GM12891 (cell line): ENCODE measurements around the gene UQCC2.

ENCODE experiments used
- DNase-seq: peaks from one replicate; pipeline ENCODE4 v3.0.0; 2011; ENCODE audit warnings: low spot score; ENCODE audit not compliant: insufficient read length
- FAIRE-seq: peaks from 2 replicates; lab custom pipeline; 2011; peaks lifted over from hg19 to GRCh38; lab: Jason Lieb, UNC
- PAX5 ChIP-seq: IDR thresholded peaks from 2 replicates; pipeline ENCODE4 v1.6.1; 2011; ENCODE audit warnings: low read length, moderate library complexity, mild to moderate bottlenecking; ENCODE audit not compliant: insufficient read depth, severe bottlenecking
- POLR2A ChIP-seq: IDR thresholded peaks from 2 replicates; pipeline ENCODE4 v1.6.1; 2011; ENCODE audit warnings: low read depth, low read length, control low read depth
- POLR2AphosphoS5 ChIP-seq: IDR thresholded peaks from 2 replicates; pipeline ENCODE4 v1.6.1; 2011; ENCODE audit warnings: low read depth, low read length, control low read depth
- POU2F2 ChIP-seq: IDR thresholded peaks from 2 replicates; pipeline ENCODE4 v1.6.1; 2011; ENCODE audit warnings: low read depth, mild to moderate bottlenecking, control low read depth, low read length, moderate library complexity
- SPI1 ChIP-seq: IDR thresholded peaks from 2 replicates; pipeline ENCODE4 v1.6.1; 2011; ENCODE audit warnings: low read depth, low read length, control low read depth
- TAF1 ChIP-seq: IDR thresholded peaks from 2 replicates; pipeline ENCODE4 v1.6.1; 2011; ENCODE audit warnings: low read depth, low read length, control low read depth

Gene UQCC2

GRCh38 chr6:33710296-33711121 is 991 bp downstream of the UQCC2 start:
- DNase-seq (no peak), FAIRE-seq (peak; percentile 67)

GRCh38 chr6:33709605-33710295 is 1.8 kb downstream of the UQCC2 start:
- DNase-seq (no peak), FAIRE-seq (no peak)
- TF ChIP-seq PAX5 (no peak), POLR2AphosphoS5 (no peak), POU2F2 (no peak), TAF1 (no peak), POLR2A (no peak), SPI1 (no peak)

More at GRCh38 chr6:33710296-33711121, 991 bp downstream of the UQCC2 start:
- TF ChIP-seq SPI1 (no peak), POLR2A (no peak)

DNA sequence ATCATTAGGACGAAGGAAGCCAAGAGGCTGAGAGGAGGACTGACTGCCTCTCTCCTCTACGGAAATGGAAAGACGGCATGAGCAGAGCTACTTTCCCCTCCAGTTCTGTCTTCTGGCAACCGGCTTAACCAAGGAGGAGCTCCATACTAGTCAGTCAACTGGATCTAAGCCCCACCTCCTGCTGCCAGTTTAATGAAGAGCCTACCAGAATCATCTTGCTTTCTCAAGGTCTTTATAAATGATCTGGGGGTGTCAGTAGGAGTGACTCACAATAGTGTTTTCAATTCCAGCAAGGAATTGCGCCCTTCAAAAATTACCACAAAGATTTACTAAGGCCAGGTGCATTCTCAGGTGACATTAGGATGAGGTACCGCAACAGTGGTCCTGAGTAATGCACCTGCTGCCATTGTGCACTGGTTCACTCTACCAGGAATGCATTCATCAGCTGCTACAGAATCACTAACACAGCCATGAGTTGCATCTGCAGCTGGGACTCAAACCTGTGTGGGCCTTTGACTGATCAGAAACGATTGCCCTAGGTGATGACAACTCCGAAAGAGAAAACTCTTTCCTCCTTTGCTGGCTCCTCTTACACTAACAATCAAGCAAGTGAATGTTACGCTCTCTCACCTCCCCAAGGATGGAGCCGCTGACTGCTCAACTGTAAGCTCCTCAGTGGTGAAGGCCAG is 2.8 kb downstream of the UQCC2 start:
- TF ChIP-seq PAX5 (no peak), TAF1 (no peak), POU2F2 (no peak), POLR2AphosphoS5 (no peak), SPI1 (no peak), POLR2A (no peak)
- DNase-seq (no peak), FAIRE-seq (no peak)

DNA sequence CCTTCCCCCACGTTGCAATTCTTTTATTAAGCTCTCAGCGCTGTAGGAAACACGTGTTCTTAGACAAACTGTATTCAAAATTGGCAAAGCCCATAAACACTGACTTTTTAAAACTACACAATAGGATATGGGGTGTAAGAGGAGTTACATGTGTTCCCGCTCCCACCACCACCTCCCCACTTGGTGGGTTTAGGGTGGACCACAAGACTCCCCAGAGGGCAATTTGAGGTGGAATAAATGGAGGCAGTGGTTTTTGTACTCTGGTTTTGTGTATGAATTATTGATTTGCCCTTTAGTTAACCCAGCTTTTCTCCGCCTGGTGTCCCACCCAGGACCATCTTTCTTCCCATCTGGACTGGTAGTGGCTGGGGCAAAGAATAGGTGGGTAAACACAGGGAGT is 3.7 kb downstream of the UQCC2 start:
- no peak for DNase-seq
- no peak for TF ChIP-seq POU2F2
- TF ChIP-seq POLR2AphosphoS5: no peak
- no peak for TF ChIP-seq PAX5
- no peak for TF ChIP-seq POLR2A
- no peak for TF ChIP-seq SPI1
- no peak for TF ChIP-seq TAF1
- FAIRE-seq: no peak

GRCh38 chr6:33705955-33706725 is 5.4 kb downstream of the UQCC2 start:
- DNase-seq: no peak
- TF ChIP-seq PAX5: no peak
- no peak for TF ChIP-seq POU2F2
- TF ChIP-seq TAF1: no peak
- no peak for TF ChIP-seq POLR2A
- no peak for TF ChIP-seq SPI1
- TF ChIP-seq POLR2AphosphoS5: no peak
- no peak for FAIRE-seq

DNA sequence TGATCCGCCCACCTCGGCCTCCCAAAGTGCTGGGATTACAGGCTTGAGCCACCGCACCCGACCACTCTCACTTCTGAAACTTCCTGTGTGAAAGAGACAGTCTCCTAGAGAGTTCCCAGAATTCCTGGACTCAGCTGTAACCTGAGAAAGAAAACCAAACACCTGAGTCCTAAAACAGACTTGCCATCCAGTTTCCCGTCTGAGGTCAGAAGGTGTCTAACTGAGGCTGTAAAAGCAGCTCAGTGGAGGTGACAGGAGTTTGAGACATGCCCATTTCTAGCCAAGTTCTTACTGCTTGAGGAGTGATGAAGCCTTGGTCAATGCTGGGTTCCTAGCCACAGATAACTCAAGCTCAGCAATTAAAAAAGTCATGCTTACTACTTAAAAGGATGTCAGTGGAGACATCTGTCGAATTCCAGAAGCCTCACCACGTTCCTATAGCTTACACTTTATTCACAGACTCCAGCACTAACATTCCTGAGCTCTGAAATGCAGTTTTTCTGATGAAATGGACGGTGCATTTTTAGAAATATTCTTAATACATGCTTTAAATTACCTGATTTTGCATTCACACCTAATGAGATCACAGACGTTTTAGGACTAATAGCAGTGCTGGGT is 6.1 kb downstream of the UQCC2 start:
- DNase-seq (no peak), FAIRE-seq (no peak)
- TF ChIP-seq TAF1 (no peak), SPI1 (no peak), PAX5 (no peak), POU2F2 (no peak), POLR2A (no peak), POLR2AphosphoS5 (no peak)

DNA sequence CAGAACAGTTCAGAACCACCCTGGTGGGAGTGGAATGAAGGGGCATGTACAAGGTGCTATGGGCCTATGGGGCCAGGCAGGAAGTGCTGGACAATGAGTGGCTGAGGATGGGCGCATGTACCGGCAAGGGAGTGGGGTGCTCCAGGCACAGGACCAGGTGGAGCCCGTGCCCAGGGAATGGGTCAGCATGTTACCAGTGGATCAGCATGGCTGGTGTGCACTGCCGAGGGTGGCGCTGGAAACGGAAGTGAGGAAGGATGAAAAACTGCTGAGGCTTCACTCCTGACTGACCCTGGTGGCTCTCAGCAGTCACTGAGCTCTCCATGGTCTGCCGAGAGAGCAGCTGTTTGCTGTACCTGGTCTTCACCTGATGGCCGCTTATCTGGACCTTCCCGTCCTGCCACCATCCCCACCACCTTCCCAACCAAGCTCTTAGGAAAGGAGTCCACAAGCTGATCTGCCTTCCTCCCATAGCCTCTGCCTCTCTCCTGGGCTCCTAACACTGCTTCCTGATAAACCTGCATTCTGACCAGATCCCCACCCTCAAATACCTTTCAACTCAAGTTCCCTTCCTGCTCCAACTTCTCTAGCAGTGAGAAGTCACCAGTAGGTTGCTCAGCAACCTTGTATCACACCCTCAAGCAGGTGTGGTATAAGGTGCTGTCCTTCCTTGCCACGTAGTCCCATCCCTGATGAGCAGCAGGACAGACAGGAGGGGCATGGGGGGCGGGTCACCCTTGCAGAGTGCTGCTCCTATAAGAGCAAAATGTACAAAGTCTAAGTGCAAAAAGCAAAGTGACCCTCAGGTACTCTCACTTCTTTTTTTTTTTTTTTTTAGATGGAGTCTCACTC is 7.1 kb downstream of the UQCC2 start:
- DNase-seq: no peak
- no peak for FAIRE-seq

GRCh38 chr6:33702345-33702977 is 9.0 kb downstream of the UQCC2 start:
- FAIRE-seq: no peak
- TF ChIP-seq TAF1 (no peak), PAX5 (no peak), SPI1 (no peak), POLR2A (no peak), POU2F2 (no peak), POLR2AphosphoS5 (no peak)
- DNase-seq: no peak

More for the DNA sequence above, 7.1 kb downstream of the UQCC2 start:
- no peak for TF ChIP-seq SPI1
